GM12873 (cell line): ENCODE measurements around the gene TMX2.

Source experiments
- TF ChIP-seq, protein P1 (sequence below): IDR thresholded peaks from 2 replicates; pipeline ENCODE4 v1.5.1; 2012; ENCODE audit warnings: low read depth, mild to moderate bottlenecking, moderate library complexity, low read length, control low read depth; ENCODE audit not compliant: insufficient read depth; ENCODE audit errors: missing control alignments

Gene TMX2

GRCh38 chr11:57773026-57773598 lies 60.7 kb downstream of the TMX2 start:
- TF ChIP-seq, protein P1, sequence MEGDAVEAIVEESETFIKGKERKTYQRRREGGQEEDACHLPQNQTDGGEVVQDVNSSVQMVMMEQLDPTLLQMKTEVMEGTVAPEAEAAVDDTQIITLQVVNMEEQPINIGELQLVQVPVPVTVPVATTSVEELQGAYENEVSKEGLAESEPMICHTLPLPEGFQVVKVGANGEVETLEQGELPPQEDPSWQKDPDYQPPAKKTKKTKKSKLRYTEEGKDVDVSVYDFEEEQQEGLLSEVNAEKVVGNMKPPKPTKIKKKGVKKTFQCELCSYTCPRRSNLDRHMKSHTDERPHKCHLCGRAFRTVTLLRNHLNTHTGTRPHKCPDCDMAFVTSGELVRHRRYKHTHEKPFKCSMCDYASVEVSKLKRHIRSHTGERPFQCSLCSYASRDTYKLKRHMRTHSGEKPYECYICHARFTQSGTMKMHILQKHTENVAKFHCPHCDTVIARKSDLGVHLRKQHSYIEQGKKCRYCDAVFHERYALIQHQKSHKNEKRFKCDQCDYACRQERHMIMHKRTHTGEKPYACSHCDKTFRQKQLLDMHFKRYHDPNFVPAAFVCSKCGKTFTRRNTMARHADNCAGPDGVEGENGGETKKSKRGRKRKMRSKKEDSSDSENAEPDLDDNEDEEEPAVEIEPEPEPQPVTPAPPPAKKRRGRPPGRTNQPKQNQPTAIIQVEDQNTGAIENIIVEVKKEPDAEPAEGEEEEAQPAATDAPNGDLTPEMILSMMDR = no peak

DNA sequence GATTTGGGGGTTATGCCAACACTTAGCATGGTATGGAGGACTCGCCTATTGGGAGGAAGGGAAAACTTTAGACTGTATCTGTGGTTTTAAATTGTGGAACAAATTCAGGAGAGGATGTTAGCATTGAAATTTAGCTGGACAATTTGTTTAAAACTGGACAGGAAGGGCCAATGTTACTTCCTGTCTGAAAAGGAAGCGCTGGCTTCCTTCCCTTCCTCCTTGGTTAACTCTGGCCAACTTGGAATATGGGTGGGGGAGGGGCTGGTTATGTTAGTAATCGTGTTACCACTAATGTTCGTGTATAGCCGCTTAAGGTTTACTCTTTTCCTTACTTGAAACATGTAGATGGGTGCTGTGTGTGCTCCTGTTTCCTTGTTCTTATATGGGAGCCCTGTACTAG lies 63.1 kb downstream of the TMX2 start:
- TF ChIP-seq, protein P1 = no peak

- TF ChIP-seq, protein P1 = no peak
Observed at GRCh38 chr11:57776031-57776521, 63.7 kb downstream of the TMX2 start.

GRCh38 chr11:57776577-57777210 lies 64.3 kb downstream of the TMX2 start:
- TF ChIP-seq, protein P1 = no peak

GRCh38 chr11:57777969-57778317 lies 65.5 kb downstream of the TMX2 start:
- TF ChIP-seq, protein P1 = no peak

- TF ChIP-seq, protein P1 = no peak
Observed at GRCh38 chr11:57778318-57779037, 66.1 kb downstream of the TMX2 start.

DNA sequence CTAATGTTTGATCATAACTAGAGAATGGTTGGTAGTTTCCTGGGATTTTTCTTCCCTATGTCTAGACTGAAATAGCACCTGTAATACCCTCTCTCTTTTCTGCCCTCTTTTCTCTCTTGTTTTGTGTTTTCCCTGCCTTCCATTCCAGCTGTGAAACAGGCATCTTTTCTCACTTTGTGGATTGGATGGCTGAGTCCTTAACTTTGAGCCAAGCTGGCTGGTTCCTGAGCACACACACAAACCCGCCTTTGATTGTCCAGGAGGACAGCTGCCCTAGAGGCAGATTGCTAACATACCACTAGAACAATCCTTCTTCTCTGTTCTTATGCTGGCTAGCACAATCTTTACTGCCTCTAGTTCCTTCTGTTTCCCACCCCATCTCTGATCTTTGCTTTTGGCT lies 66.9 kb downstream of the TMX2 start:
- TF ChIP-seq, protein P1 = no peak
